Naive thymus-derived CD4-positive, alpha-beta T cell (primary cell): Measurements from ENCODE around the gene TMEM209. TPM values are rescaled to one million over a fixed set of nuclear protein-coding genes. Genes with fewer than 3 reads are reported as not detected.
"Not testable (repeated sequence)": the region's sequence is repeated elsewhere in the genome, so short reads cannot be mapped to it uniquely, and the experiment has no call there.

Source experiments
- ATAC-seq: fragments of 150-1000 bp; cut with Tn5 transposase; 2 replicates; pipeline ENCODE4 v1.10.0; 2021; ENCODE audit warnings: mild to moderate bottlenecking, moderate library complexity
- CTCF ChIA-PET: fragments of 350-600 bp; sonication (Branson Sonifier 250); formaldehyde crosslinking; loops from one replicate; lab custom pipeline; 2021; ENCODE audit warnings: antibody characterized with exemption; lab: Charles Lee
- POLR2A ChIA-PET: fragments of 350-600 bp; sonication (Branson Sonifier 250); formaldehyde crosslinking; loops from one replicate; lab custom pipeline; 2021; ENCODE audit warnings: antibody characterized with exemption, inconsistent platforms; lab: Charles Lee
- DNase-seq, 9 donors: peaks; one replicate each; pipeline versions ENCODE4 v3.0.0 to v3.0.0-alpha.2; 2020 to 2022; ENCODE audit warnings: mixed read lengths in 1 of 9
- H3K27ac ChIP-seq: one replicate; pipeline ENCODE4 v1.7.0; 2013; ENCODE audit warnings: mild to moderate bottlenecking, low read depth, low read length, moderate library complexity
- H3K27me3 ChIP-seq, 2 donors: one replicate each; pipeline ENCODE4 v1.7.0; 2013; ENCODE audit warnings: low read length in 2 of 2, mild to moderate bottlenecking in 2 of 2, moderate library complexity in 2 of 2; ENCODE audit not compliant: control insufficient read depth in 2 of 2, insufficient read depth in 2 of 2
- H3K36me3 ChIP-seq, 3 experiments: 1 replicate in 2 of 3; 2 replicates in 1 of 3; pipeline ENCODE4 v1.7.0; 2013; ENCODE audit warnings: low read length in 3 of 3, mild to moderate bottlenecking in 3 of 3, moderate library complexity in 1 of 3; ENCODE audit not compliant: insufficient read depth in 3 of 3, control insufficient read depth in 2 of 3
- H3K4me1 ChIP-seq, 2 donors: one replicate each; pipeline ENCODE4 v1.7.0; 2013; ENCODE audit warnings: low read length in 2 of 2, mild to moderate bottlenecking in 2 of 2, moderate library complexity in 1 of 2; ENCODE audit not compliant: control insufficient read depth in 2 of 2, insufficient read depth in 2 of 2
- H3K4me3 ChIP-seq: 2 replicates; pipeline ENCODE4 v1.7.0; 2013; ENCODE audit warnings: mild to moderate bottlenecking, low read length
- H3K9me3 ChIP-seq, 3 experiments: 1 replicate in 2 of 3; 2 replicates in 1 of 3; pipeline ENCODE4 v1.7.0; 2013; ENCODE audit warnings: low read length in 3 of 3; ENCODE audit not compliant: control insufficient read depth in 2 of 3
- H3K27ac Mint-ChIP-seq, 9 donors: one replicate each; pipeline ENCODE4 v1.8.0; 2020 to 2022; ENCODE audit warnings: mixed read lengths in 9 of 9, mild to moderate bottlenecking in 8 of 9, moderate library complexity in 5 of 9, inconsistent platforms in 2 of 9
- H3K27me3 Mint-ChIP-seq, 5 donors: one replicate each; pipeline ENCODE4 v1.8.0; 2021 to 2022; ENCODE audit warnings: mixed read lengths in 5 of 5, mild to moderate bottlenecking in 1 of 5
- H3K36me3 Mint-ChIP-seq, 5 donors: one replicate each; pipeline ENCODE4 v1.8.0; 2020 to 2022; ENCODE audit warnings: mixed read lengths in 5 of 5, mild to moderate bottlenecking in 3 of 5, inconsistent platforms in 1 of 5
- H3K4me1 Mint-ChIP-seq, 7 donors: one replicate each; pipeline ENCODE4 v1.8.0; 2020 to 2022; ENCODE audit warnings: mixed read lengths in 7 of 7, mild to moderate bottlenecking in 3 of 7, inconsistent platforms in 1 of 7
- H3K4me3 Mint-ChIP-seq, 10 donors: one replicate each; pipeline ENCODE4 v1.8.0; 2020 to 2022; ENCODE audit warnings: mild to moderate bottlenecking in 10 of 10, mixed read lengths in 10 of 10, moderate library complexity in 6 of 10, inconsistent platforms in 2 of 10
- H3K9me3 Mint-ChIP-seq, 11 donors: one replicate each; pipeline ENCODE4 v1.8.0; 2020 to 2022; ENCODE audit warnings: mixed read lengths in 11 of 11, mild to moderate bottlenecking in 4 of 11, inconsistent platforms in 1 of 11, moderate library complexity in 1 of 11
- intact Hi-C, 2 donors: fragments of 100-400 bp; cut with micrococcal nuclease; formaldehyde crosslinking; loops; one replicate each; pipeline ENCODE4 v1.15.1; 2023
- polyA plus RNA-seq, 2 donors: library from polyadenylated mRNA; unstranded; fragments of 300-500 nt; fragmentation: Illumina TruSeq; gene quantifications; one replicate each; pipeline ENCODE4 v1.2.3, GENCODE V29; 2021
- total RNA-seq, 6 experiments: library from RNA in 5 of 6; stranded (reverse) in 5 of 6; gene quantifications; 1 replicate in 5 of 6; 2 replicates in 1 of 6; pipeline ENCODE4 v1.2.3 and lab custom pipeline; 2021 to 2026

TMEM209 gene
- total and polyA plus RNA-seq, 7 experiments from 2014 or later = 18.8 to 53.9 (median 35.6) TPM

GRCh38 chr7:130229981-130230380, 24.8 kb upstream of the TMEM209 start:
- intact Hi-C loops, H3K27me3 Mint-ChIP-seq, H3K4me3 Mint-ChIP-seq, H3K36me3 Mint-ChIP-seq, H3K4me1 Mint-ChIP-seq, H3K27me3 ChIP-seq, H3K9me3 Mint-ChIP-seq, H3K27ac Mint-ChIP-seq, H3K36me3 ChIP-seq, CTCF ChIA-PET, H3K4me3 ChIP-seq, H3K27ac ChIP-seq, ATAC-seq, H3K4me1 ChIP-seq, DNase-seq, H3K9me3 ChIP-seq, POLR2A ChIA-PET: not testable (repeated sequence)

- no peaks in the 10 kb centered on the region for H3K36me3 Mint-ChIP-seq
- Histone ChIP-seq H3K27ac (no peak overlapping the region), H3K27me3 (no peaks in the 10 kb centered on the region), H3K36me3 (no peaks in the 10 kb centered on the region), H3K4me1 (no peaks in the 10 kb centered on the region), H3K9me3 (no peaks in the 10 kb centered on the region), H3K4me3 (no peak overlapping the region)
- no peak for DNase-seq
- ChIA-PET CTCF (no interaction called here), POLR2A (no interaction called here)
- H3K4me3 Mint-ChIP-seq = no peak overlapping the region
- intact Hi-C loops = no loop called here
- ATAC-seq = no peak
- no peaks in the 10 kb centered on the region for H3K9me3 Mint-ChIP-seq
- peaks cover 0 to 3% (median 0%) of the 10 kb centered on the region in 7 donors for H3K4me1 Mint-ChIP-seq
- H3K27ac Mint-ChIP-seq = no peak overlapping the region
- H3K27me3 Mint-ChIP-seq = peaks cover 0 to 6% (median 0%) of the 10 kb centered on the region in 5 donors
These were observed 23.8 kb upstream of the TMEM209 start for GRCh38 chr7:130228840-130229502.

- peaks cover 0 to 6% (median 0%) of the 10 kb centered on the region in 5 donors for H3K27me3 Mint-ChIP-seq
- CTCF ChIA-PET = no interaction called here
- H3K9me3 ChIP-seq = no peaks in the 10 kb centered on the region
- no peaks in the 10 kb centered on the region for H3K9me3 Mint-ChIP-seq
- intact Hi-C loops = no loop called here
- H3K27ac ChIP-seq = no peak overlapping the region
- no peaks in the 10 kb centered on the region for H3K36me3 Mint-ChIP-seq
- POLR2A ChIA-PET = interaction anchor here (0.7 kb wide), 1 partner anchor 387 kb away, joined by 3 read pairs; no protein-coding TSS in a partner anchor
- H3K4me3 Mint-ChIP-seq = no peak overlapping the region
- no peaks in the 10 kb centered on the region for H3K4me1 ChIP-seq
- no peaks in the 10 kb centered on the region for H3K36me3 ChIP-seq
- peaks cover 0 to 8% (median 0%) of the 10 kb centered on the region in 7 donors for H3K4me1 Mint-ChIP-seq
- no peak overlapping the region for H3K4me3 ChIP-seq
- H3K27me3 ChIP-seq = no peaks in the 10 kb centered on the region
- H3K27ac Mint-ChIP-seq = no peak overlapping the region
- DNase-seq = no peak
- no peak for ATAC-seq
These were observed 22.8 kb upstream of the TMEM209 start for GRCh38 chr7:130227883-130228575.

GRCh38 chr7:130226333-130226732, 21.1 kb upstream of the TMEM209 start:
- H3K9me3 ChIP-seq = no peaks in the 10 kb centered on the region
- H3K27ac ChIP-seq = no peak overlapping the region
- CTCF ChIA-PET = no interaction called here
- DNase-seq = no peak
- no peaks in the 10 kb centered on the region for H3K36me3 ChIP-seq
- Mint-ChIP-seq H3K9me3 (no peaks in the 10 kb centered on the region), H3K4me3 (no peak overlapping the region), H3K4me1 (peaks cover 0 to 8% (median 0%) of the 10 kb centered on the region in 7 donors), H3K27ac (peak overlapping the region in 2 of 9 donors; percentile 3 to 18), H3K36me3 (no peaks in the 10 kb centered on the region), H3K27me3 (peaks cover 0 to 6% (median 0%) of the 10 kb centered on the region in 5 donors)
- H3K27me3 ChIP-seq = no peaks in the 10 kb centered on the region
- intact Hi-C loops = no loop called here
- ATAC-seq = no peak
- no peak overlapping the region for H3K4me3 ChIP-seq
- no peaks in the 10 kb centered on the region for H3K4me1 ChIP-seq
- POLR2A ChIA-PET = no interaction called here

GRCh38 chr7:130224923-130225322, 19.7 kb upstream of the TMEM209 start:
- POLR2A ChIA-PET, H3K27ac Mint-ChIP-seq, H3K9me3 Mint-ChIP-seq: not testable (repeated sequence)

DNA sequence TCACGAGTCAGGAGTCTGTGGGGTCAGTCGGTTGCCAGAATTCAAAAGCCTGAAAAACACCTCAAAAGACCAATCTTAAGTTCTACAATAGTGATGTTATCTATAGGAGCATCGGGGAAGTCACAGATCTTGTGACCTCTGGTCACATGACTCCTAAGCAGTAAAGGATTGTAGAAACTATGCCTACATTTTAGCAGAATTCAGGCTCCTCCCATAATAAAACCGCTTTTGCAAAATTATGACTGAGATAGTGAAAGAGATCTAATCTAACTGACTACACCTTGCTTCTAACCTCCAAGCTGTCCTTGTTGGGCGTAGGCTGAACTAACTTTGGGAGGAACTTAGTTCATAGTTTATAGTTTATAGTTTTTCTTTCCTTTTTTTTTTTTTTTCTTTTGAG, 19.0 kb upstream of the TMEM209 start:
- intact Hi-C loops = no loop called here
- Histone ChIP-seq H3K9me3 (no peaks in the 10 kb centered on the region), H3K4me1 (no peaks in the 10 kb centered on the region), H3K27ac (no peak overlapping the region), H3K27me3 (no peaks in the 10 kb centered on the region), H3K4me3 (no peak overlapping the region), H3K36me3 (no peaks in the 10 kb centered on the region)
- no peak overlapping the region for H3K4me3 Mint-ChIP-seq
- CTCF ChIA-PET = interaction anchor here (0.6 kb wide), 1 partner anchor 523 kb away, joined by 3 read pairs; no protein-coding TSS in a partner anchor
- no peaks in the 10 kb centered on the region for H3K9me3 Mint-ChIP-seq
- no peaks in the 10 kb centered on the region for H3K36me3 Mint-ChIP-seq
- no peak for ATAC-seq
- peaks cover 0 to 8% (median 0%) of the 10 kb centered on the region in 7 donors for H3K4me1 Mint-ChIP-seq
- no peak for DNase-seq
- POLR2A ChIA-PET = no interaction called here
- H3K27ac Mint-ChIP-seq = no peak overlapping the region
- H3K27me3 Mint-ChIP-seq = peaks cover 0 to 9% (median 4%) of the 10 kb centered on the region in 5 donors

More at GRCh38 chr7:130224923-130225322, 19.7 kb upstream of the TMEM209 start:
- H3K4me3 ChIP-seq, H3K27ac ChIP-seq, DNase-seq, intact Hi-C loops, H3K9me3 ChIP-seq, H3K4me3 Mint-ChIP-seq, H3K36me3 ChIP-seq, H3K27me3 Mint-ChIP-seq, ATAC-seq, H3K27me3 ChIP-seq, H3K4me1 Mint-ChIP-seq, H3K36me3 Mint-ChIP-seq, H3K4me1 ChIP-seq: not testable (repeated sequence)
- CTCF ChIA-PET = interaction anchor here (0.6 kb wide), 1 partner anchor 523 kb away, joined by 3 read pairs; no protein-coding TSS in a partner anchor
